MM.1S (cell line): ENCODE results near the gene WNT3.

Source experiments
- DNase-seq: peaks from one replicate; pipeline ENCODE4 v3.0.0-alpha.2; 2015
- H2AFZ ChIP-seq: fragments of 300-600 bp; sonication (generic); 2 replicates; pipeline ENCODE4 v1.6.0; 2016; ENCODE audit warnings: antibody characterized with exemption, low read length
- H3F3A ChIP-seq: fragments of 300-600 bp; sonication (generic); 2 replicates; pipeline ENCODE4 v1.6.1; 2016; ENCODE audit warnings: mild to moderate bottlenecking, antibody characterized with exemption, low read length, moderate library complexity, mixed read lengths; ENCODE audit not compliant: insufficient read depth
- H3K27ac ChIP-seq: fragments of 300-600 bp; sonication (generic); 2 replicates; pipeline ENCODE4 v1.5.1; 2016; ENCODE audit warnings: mild to moderate bottlenecking, low read length
- H3K27me3 ChIP-seq: fragments of 300-600 bp; sonication (generic); replicated peaks from 2 replicates; pipeline ENCODE4 v1.6.0; 2016; ENCODE audit warnings: low read length; ENCODE audit not compliant: insufficient read depth
- H3K36me3 ChIP-seq: fragments of 300-600 bp; sonication (generic); replicated peaks from 2 replicates; pipeline ENCODE4 v1.6.1; 2016; ENCODE audit warnings: mild to moderate bottlenecking, low read length, mixed read lengths; ENCODE audit not compliant: insufficient read depth
- H3K4me1 ChIP-seq: fragments of 300-600 bp; sonication (generic); 2 replicates; pipeline ENCODE4 v1.6.1; 2016; ENCODE audit warnings: low read length, mixed read lengths
- H3K4me2 ChIP-seq: fragments of 300-600 bp; sonication (generic); 2 replicates; pipeline ENCODE4 v1.6.0; 2016; ENCODE audit warnings: low read depth, low read length
- H3K4me3 ChIP-seq: fragments of 300-600 bp; sonication (generic); 2 replicates; pipeline ENCODE4 v1.5.1; 2016; ENCODE audit warnings: low read length, mixed read lengths
- H3K79me2 ChIP-seq: fragments of 300-600 bp; sonication (generic); 2 replicates; pipeline ENCODE4 v1.6.1; 2016; ENCODE audit warnings: mixed run types, low read length, mixed read lengths
- H3K9ac ChIP-seq: fragments of 300-600 bp; sonication (generic); 2 replicates; pipeline ENCODE4 v1.6.1; 2016; ENCODE audit warnings: low read length, mixed read lengths
- H3K9me2 ChIP-seq: fragments of 300-600 bp; sonication (generic); replicated peaks from 2 replicates; pipeline ENCODE4 v1.6.1; 2016; ENCODE audit warnings: mild to moderate bottlenecking, low read length, mixed read lengths; ENCODE audit not compliant: insufficient read depth
- H3K9me3 ChIP-seq: fragments of 300-600 bp; sonication (generic); replicated peaks from 2 replicates; pipeline ENCODE4 v1.6.1; 2016; ENCODE audit warnings: mild to moderate bottlenecking, low read length, mixed read lengths; ENCODE audit not compliant: insufficient read depth
- H4K20me1 ChIP-seq: fragments of 300-600 bp; sonication (generic); 2 replicates; pipeline ENCODE4 v1.6.1; 2016; ENCODE audit warnings: mild to moderate bottlenecking, low read length, moderate library complexity, mixed read lengths; ENCODE audit not compliant: insufficient read depth
- EZH2 ChIP-seq: fragments of 300-600 bp; sonication (generic); optimal IDR thresholded peaks from 2 replicates; pipeline ENCODE3; 2017; ENCODE audit warnings: low read depth, mild to moderate bottlenecking, antibody characterized with exemption, low read length, mixed read lengths
- EZH2phosphoT487 ChIP-seq: fragments of 300-600 bp; sonication (generic); IDR thresholded peaks from 2 replicates; pipeline ENCODE4 v1.6.1; 2018; ENCODE audit warnings: antibody characterized with exemption, low read length
- TF ChIP-seq, protein P1 (sequence below): fragments of 300-600 bp; sonication (generic); IDR thresholded peaks from 2 replicates; pipeline ENCODE4 v1.5.1; 2016; ENCODE audit warnings: antibody characterized with exemption, low read length, mixed read lengths

Gene WNT3

GRCh38 chr17:46730026-46730425 lies 88.5 kb downstream of the WNT3 start:
- Histone ChIP-seq H3K79me2 (no peaks in the 10 kb centered on the region), H3K36me3 (no peaks in the 10 kb centered on the region), H2AFZ (no peak overlapping the region), H3K9ac (no peak overlapping the region), H3K9me3 (no peaks in the 10 kb centered on the region), H3K9me2 (no peaks in the 10 kb centered on the region), H3K4me2 (no peak overlapping the region), H3K27me3 (no peaks in the 10 kb centered on the region), H3K4me1 (no peaks in the 10 kb centered on the region), H3K4me3 (no peak overlapping the region), H4K20me1 (no peaks in the 10 kb centered on the region), H3K27ac (no peak overlapping the region), H3F3A (no peaks in the 10 kb centered on the region)
- TF ChIP-seq EZH2 (no peak), EZH2phosphoT487 (no peak)
- TF ChIP-seq, protein P1, sequence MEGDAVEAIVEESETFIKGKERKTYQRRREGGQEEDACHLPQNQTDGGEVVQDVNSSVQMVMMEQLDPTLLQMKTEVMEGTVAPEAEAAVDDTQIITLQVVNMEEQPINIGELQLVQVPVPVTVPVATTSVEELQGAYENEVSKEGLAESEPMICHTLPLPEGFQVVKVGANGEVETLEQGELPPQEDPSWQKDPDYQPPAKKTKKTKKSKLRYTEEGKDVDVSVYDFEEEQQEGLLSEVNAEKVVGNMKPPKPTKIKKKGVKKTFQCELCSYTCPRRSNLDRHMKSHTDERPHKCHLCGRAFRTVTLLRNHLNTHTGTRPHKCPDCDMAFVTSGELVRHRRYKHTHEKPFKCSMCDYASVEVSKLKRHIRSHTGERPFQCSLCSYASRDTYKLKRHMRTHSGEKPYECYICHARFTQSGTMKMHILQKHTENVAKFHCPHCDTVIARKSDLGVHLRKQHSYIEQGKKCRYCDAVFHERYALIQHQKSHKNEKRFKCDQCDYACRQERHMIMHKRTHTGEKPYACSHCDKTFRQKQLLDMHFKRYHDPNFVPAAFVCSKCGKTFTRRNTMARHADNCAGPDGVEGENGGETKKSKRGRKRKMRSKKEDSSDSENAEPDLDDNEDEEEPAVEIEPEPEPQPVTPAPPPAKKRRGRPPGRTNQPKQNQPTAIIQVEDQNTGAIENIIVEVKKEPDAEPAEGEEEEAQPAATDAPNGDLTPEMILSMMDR = no peak
- no peak for DNase-seq

- TF ChIP-seq, protein P1 = no peak
- no peak for TF ChIP-seq EZH2
- TF ChIP-seq EZH2phosphoT487 = no peak
- no peaks in the 10 kb centered on the region for H3K27me3 ChIP-seq
- no peak overlapping the region for H3K4me3 ChIP-seq
- H3K9me2 ChIP-seq = no peaks in the 10 kb centered on the region
- no peak for DNase-seq
- H3F3A ChIP-seq = no peaks in the 10 kb centered on the region
- no peak overlapping the region for H3K9ac ChIP-seq
- no peak overlapping the region for H2AFZ ChIP-seq
- no peak overlapping the region for H3K4me2 ChIP-seq
- H3K9me3 ChIP-seq = no peaks in the 10 kb centered on the region
- no peaks in the 10 kb centered on the region for H3K4me1 ChIP-seq
- H3K27ac ChIP-seq = no peak overlapping the region
- H3K79me2 ChIP-seq = no peaks in the 10 kb centered on the region
- H4K20me1 ChIP-seq = no peaks in the 10 kb centered on the region
- H3K36me3 ChIP-seq = no peaks in the 10 kb centered on the region
Observed at GRCh38 chr17:46727572-46728348, 90.7 kb downstream of the WNT3 start.

DNA sequence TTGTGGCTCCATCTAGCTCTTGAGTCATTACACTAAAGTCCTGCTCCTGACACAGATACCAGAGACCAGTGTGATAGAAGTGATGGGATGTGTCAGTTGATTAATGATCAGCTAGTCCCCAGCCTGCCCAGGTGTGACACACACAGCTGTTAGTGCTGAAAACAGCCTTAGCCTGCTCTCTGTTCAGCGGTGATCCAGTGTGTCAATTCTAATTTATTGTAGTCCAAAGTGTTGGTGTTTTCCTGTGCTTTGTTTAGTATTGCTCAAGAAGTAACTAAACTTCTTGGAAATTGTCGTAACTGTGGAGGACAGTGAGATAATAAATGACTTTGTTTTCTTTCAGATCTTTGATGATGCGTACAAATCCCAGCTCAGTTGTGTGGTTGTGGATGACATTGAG lies 92.3 kb downstream of the WNT3 start:
- H3K4me2 ChIP-seq = no peak overlapping the region
- H3K27me3 ChIP-seq = no peaks in the 10 kb centered on the region
- no peaks in the 10 kb centered on the region for H3K9me2 ChIP-seq
- no peaks in the 10 kb centered on the region for H4K20me1 ChIP-seq
- no peak for DNase-seq
- no peaks in the 10 kb centered on the region for H3F3A ChIP-seq
- no peaks in the 10 kb centered on the region for H3K4me1 ChIP-seq
- H3K27ac ChIP-seq = no peak overlapping the region
- H2AFZ ChIP-seq = no peak overlapping the region
- H3K36me3 ChIP-seq = no peaks in the 10 kb centered on the region
- TF ChIP-seq EZH2phosphoT487 = no peak
- no peak for TF ChIP-seq EZH2
- TF ChIP-seq, protein P1 = no peak
- H3K79me2 ChIP-seq = no peaks in the 10 kb centered on the region
- no peak overlapping the region for H3K4me3 ChIP-seq
- no peaks in the 10 kb centered on the region for H3K9me3 ChIP-seq
- H3K9ac ChIP-seq = no peak overlapping the region
